Hematopoietic multipotent progenitor cell treated with erythropoietin and hydrocortisone succinate and interleukin-3 and kit ligand, for 4 days (in vitro differentiated cells): ENCODE results near the gene AMFR.
"Not testable (repeated sequence)": the region's sequence is repeated elsewhere in the genome, so short reads cannot be mapped to it uniquely, and the experiment has no call there.

Source experiments
- DNase-seq: peaks from one replicate; pipeline ENCODE4 v3.0.0-alpha.2; 2015

Gene AMFR

DNA sequence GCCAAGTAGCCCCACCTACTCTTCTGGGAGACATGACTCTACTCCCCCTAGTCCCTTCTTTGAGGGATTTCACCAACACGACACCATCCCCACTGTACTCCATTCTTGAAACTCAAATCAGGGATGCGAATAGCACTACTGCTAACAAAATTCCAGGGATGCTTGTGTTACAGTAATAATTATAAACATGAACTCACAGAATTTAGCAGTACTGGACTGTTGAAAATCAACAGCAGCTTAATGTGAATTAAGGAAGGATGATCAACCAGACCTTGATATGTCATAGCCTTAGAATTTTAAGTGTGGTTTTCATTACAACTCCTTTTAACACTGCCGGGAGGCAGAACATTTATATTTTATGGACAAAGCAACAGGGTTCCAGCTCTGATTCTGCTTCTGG lies 37.9 kb downstream of the AMFR start:
- no peak for DNase-seq

DNA sequence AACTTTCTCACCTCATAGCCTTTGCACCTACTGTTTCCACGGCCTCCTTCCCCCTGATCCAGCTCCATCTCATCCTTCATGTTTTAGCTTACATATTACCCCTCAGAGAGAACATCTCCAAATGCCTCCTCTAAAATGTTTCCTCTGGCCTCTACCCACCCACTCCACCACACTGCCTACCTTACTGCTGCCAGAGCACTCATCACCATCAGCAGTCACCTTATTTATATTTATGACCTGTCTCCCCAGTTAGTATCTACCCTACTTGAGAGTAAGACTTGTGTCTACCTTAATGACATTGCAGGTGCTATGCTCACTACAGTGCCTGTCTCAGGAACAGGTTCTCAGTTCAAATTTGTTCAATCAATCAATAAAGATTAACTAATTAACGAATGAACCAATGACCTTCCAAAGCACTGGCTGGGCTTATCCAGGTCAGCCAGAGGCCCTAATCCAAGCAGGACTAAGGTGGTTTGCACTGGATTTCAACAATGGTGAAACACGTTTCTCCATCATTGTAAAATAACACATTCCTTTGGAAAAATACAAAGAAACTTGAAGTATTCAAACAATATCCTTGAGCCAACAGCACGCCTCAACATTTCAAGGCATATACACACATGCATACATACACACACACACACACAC lies 41.1 kb downstream of the AMFR start:
- no peak for DNase-seq

DNA sequence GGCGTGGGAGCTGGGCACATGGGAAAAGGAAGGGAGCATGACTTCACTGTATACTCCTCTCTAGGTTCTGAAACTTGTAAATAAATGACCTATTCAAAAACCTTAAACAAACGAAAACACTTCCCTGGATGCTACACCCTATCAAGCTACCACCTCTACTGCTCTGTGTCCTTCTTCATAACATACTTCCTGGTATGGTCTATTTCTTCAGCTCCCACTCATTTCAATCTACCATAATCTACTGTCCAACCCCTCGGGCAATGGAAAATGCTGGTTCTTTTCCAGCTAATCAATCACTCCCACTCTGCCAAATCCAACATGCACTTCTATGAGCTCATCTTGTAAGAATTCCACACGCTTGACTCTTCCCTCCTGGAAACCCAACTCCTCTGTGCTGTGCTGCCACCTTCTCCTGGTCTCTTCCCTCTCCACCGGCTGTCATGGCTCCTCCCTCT lies 42.4 kb downstream of the AMFR start:
- no peak for DNase-seq

DNA sequence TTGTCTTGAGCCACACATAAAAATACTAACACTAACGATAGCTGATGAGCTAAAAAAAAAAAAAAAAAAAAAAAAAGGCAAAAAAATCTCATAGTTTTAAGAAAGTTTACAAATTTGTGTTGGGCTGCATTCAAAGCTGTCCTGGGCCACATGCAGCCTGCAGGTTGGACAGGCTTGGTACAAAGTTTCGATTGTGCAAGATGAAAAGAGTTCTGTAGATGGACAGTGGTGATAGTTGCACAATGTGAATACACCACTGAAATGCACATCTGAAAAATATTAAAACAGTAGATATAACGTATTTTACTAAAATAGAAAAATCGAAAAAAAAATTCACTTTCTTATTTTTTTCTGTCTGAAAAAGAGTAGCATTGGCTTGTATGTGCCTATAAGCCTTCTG lies 42.9 kb downstream of the AMFR start:
- no peak for DNase-seq

DNA sequence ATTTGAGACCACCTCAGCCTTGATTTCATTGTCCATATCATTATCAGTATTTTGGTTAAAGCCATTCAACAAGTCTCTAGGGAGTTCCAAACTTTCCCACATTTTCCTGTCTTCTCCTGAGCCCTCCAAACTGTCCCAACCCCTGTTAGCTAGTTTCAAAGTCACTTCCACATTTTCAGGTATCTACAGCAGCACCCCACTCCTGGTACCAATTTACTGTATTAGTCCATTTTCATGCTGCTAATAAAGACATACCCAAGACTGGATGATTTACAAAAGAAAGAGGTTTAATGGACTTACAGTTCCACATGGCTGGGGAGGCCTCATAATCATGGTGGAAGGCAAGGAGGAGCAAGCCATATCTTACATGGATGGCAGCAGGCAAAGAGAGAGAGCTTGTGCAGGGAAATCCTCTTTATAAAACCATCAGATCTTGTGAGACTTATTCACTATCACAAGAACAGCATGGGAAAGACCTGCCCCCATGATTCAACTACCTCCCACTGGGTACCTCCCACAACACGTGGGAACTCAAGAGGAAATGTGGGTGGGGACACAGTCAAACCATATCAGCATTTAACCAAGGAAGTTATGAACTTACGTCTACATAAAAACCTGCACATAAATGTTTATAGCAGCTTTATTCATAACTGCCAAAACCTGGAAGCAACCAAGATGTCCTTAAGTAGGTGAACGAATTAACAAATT lies 44.4 kb downstream of the AMFR start:
- DNase-seq: not testable (repeated sequence)

DNA sequence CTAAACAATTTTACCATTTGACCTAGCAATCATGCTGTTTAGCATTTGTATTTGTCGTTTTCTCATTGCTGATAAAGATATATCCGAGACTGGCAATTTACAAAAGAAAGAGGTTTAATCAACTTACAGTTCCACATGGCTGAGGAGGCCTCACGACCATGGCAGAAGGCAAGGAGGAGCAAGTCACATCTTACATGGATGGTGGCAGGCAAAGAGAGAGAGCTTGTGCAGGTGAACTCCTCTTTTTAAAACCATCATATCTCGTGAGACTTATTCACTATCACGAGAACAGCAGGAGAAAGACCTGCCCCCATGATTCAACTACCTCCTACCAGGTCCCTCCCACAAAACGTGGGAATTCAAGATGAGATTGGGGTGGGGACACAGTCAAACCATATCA lies 46.3 kb downstream of the AMFR start:
- DNase-seq: not testable (repeated sequence)

DNA sequence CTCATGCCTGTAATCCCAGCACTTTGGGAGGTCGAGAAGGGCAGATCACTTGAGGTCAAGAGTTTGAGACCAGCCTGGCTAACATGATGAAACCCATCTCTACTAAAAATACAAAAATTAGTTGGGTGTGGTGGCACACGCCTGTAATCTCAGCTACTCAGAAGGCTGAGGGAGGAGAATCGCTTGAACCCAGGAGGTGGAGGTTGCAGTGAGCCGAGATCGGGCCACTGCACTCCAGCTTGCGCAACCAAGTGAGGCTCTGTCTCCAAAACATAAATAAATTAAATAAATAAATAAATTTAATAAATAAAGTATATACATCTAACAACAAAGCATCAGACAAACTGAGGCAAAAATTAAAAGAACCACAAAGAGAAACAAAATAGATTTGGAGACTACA lies 49.6 kb downstream of the AMFR start:
- DNase-seq: not testable (repeated sequence)

DNA sequence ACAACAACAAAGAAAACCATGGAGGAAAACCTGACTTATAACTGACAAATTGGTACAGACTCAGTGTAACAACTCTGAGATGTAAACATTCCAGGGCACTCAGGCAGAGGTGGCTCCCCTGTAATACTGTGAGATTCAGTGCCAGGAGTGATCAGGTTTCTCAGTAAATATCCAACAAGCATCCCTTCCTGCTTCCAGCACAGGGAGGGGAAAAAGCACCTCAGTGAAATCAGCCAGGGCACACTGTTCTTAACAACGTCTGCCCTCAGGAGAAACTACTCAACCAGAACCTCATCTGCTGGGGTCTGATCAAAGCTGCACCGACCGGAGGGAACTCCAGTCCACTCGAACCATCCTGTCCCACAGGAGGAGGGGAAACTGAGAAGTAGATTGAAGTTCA lies 52.3 kb downstream of the AMFR start:
- no peak for DNase-seq

DNA sequence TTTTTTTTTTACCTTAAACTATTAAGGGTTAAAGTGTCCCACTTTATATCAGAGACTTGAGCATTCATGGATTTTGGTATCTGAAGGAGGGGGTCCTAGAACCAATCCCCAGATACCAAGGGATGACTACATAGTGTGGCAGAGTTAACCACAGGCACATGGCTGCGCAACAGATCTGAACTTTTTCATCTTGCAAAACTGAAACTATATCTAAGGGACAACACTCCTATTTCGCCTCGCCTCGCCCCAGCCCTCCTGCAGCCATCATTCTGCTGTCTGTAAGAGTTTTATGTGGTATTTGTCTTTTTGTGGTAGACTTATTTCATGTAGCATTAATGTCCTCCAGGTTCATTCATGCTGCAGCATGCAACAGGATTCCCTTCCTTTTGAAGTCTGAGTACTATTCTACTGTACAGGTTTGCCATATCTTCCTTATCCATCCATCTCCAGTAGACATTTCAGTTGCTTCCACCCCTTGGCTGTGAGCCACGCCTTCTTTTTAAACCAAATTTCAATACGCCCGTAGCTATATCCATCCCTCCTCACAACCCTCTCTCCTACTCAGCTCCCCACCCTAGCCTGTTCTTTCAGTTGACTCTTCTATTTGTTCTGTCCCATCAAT lies 53.2 kb downstream of the AMFR start:
- DNase-seq: peak; percentile 19

DNA sequence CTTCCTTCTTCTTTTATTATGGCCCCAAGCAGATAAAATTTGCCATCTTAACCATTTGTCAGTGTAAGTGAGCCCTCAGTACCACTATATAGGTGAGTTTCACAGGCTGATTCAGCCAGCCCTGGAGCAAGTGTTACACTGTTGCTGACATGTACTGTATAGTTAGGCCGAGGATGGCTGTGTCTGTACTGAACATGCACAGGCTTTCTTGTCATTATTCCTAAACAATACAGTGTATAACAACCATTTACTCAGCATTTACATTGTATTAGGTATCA lies 53.7 kb downstream of the AMFR start:
- DNase-seq: no peak

DNA sequence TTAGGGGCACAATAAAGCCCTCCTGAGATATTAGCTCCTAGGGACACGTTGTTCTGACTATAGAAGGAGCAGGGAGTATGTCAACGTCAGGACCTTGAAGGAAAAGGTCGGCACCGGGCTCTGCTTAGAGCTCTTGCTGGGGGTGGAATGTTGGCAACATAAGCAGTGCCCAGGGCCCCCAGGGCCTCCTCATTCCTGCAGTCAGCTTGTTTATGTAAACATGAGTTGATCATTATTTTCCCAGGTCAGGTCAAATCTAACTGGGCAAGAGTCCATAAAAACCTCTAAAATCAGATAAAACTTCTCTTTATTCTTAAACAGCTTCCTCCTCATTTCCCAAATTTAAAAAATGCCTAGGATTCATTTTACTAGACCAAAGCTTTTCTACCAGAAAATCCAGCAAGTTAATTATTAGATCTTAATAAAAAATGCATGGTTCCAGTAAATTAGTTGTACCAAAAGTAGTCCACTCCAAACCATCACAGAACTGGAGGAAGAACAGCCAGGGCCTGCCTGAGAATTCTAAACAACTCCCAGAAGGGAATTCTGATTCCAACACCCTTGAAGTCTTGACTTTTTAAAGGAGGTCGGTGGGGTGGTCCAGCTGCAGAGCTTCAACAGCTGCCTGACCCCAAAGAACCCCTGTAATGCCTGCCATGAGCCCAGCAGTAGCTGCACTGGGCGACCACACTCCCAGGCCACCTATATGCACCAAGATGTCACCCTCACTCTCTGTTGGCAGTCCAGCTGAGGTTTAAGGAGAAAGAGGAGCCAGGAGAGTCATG lies 54.3 kb downstream of the AMFR start:
- no peak for DNase-seq

DNA sequence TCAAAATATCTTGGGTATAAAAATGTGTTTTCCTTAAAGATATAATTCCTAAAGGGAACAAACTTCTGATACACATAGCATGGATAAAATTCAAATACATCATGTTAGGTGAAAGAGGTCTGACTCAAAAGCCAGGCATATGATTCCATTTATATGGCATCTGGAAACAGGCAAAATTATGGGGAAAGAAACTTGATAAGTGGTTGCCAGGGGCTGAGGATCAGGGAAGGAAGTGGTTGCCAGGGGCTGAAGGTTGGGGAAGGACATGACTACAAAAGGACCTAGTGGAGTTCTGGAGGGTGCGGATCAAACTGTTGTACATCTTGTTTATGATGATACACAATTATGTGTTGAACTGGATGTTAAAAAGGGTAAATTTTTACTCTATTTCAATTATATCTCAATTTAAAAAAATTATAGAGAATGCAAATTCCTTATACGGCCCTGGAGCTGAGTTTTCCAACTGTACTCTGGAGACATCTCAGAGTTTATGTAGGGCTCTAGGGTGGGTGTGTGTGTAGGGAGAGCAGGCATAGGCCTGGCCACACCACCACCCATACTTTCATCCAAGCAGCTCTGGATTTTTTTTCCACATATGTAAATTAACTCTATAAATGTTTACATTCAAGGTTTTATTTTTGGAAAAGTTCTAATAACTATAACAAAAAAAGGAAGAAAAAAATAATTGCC lies 55.0 kb downstream of the AMFR start:
- DNase-seq: no peak

DNA sequence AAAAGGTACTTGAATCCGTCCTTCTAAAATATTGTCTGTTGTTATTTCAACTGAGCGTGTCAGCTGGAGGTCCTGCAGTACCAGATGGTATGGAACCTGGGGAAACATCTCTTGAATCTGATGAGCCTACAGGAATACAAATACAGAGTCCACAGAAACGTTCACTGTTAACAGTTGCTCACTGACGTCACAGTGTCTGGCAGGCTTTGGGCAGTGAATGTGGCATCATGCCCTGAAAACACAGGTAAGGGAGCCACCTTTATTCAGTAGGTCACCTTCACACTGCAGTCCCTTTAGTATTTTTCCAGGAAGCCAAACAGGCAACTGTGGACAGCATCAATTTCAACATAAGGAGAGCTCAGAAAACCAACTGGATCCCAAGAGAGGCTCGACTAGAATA lies 56.1 kb downstream of the AMFR start:
- DNase-seq: no peak

DNA sequence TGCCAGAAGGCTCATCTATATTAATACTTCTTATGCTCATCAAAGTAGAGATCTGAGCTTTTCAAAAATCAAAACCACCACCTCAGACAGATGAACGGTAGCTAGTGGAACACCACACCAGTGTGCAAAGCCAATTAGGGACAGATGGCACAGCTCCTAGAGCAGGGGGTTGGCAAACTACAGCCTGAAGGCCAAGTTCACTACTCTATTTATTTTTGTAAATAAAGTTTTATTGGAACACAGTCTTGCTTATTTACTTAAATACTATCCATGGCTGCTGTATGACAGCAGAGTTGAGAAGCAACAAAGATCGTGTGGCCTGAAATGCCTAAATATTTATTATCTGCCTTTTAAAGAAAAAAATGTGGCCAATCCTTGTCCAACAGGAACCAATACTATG lies 56.8 kb downstream of the AMFR start:
- DNase-seq: no peak

DNA sequence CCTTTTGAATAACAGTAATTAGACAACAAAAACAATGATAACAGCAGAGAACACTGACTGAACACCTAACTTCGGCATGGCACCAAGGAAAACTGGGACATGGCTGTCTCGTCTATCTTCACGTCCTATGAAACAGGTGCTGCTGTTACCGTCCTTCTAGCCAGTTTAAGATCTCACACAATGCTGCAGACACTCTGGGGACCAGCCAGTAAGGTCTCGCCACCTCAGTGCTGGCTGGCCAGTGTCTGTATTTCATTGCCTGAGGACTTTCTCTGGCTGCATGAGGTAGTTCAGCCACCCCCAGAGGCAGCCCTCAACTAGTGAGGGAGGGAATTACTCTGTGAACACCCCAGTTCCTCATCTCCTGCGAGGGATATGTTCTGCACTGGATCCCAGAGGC lies 57.6 kb downstream of the AMFR start:
- no peak for DNase-seq

DNA sequence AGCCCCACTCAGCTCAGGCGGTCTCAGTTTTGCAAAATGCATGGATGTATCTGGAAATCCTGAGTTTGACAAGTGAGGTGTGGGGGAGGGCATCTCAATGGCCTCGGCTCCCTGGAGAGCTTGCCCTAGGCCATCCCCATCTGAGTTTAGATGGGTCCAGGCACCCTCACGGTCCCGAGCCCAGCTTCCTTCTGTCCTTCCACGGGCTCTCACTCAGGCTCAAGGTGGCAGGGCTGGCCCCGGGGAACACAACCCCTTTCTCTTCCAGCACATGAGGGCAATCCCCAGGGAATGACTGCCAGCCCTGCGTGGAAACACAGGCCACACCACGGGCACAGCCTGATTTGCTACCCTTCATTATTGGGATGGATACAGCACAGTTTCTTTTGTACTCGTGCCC lies 58.4 kb downstream of the AMFR start:
- DNase-seq: no peak

DNA sequence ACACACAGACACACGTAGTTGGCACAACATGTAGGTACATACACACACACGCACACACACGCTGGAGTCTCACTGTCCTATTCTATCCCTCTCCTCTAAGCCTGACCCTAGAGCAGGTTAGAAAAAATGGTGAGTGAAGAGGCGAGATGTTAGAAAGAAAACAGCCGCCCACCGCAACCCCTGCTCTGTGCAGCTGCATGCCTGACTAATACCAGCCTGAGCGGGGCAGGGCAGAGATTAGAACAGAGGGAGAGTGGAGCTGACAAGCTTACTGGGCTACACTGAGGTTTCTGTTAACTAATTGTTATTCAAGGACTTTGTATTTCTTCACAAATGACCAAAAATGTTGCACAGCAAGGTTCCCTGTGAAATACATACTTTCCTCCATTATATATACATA lies 59.8 kb downstream of the AMFR start:
- no peak for DNase-seq

DNA sequence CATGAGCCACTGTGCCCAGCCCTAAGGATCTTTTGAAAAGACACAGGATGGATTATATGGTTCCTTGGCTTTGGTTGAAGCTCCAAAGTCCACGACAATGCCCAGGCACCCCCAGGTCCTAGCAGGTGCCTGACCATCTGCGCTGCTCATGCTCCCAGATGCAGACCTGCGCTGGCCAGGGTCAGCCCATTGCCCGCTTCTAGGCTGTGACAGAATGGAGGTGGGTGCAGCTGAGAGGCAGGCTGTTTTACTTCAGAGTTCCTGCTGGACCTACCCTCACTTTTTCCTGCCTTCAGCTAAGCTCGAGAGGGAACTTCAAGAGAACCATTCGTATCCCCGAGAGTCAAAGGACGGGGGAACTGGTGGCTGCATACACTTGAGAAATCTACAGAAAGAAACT lies 60.5 kb downstream of the AMFR start:
- no peak for DNase-seq

DNA sequence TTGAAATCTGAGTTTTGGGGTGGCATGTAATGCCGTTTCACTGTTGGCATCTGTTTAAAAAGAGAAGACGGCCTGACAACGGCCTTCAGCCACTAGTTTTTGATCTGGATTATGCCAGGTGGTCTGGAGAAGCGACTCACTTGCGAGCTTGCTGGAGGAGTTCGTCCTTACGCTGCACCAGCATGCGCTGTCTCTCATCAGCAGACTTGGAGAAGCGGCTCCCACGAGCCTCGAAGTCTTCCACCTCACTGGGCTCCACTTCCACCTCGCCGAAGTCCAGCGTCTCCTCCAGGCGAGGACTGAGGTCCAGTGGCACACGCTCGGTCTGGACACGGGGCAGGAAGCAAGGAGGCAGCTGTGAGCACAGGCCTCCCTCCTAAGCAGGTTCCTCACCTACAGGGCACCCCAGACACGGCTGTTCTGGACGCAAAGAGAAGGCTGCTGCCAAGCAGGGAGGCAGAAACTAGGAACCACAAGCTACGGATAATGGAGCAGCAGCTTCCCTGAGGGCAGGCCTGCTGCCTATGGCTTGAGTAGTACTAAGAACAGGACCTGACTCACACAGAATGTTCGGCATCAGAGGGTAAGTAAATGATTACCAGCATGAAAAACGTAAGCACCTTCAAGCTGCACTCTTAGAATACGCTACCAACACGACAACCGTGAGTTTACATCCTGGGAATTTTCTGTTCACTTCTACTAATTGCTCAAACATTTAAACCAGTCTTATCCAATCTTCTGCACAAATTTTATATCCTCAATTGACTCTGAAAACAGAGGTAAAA lies 61.4 kb downstream of the AMFR start:
- DNase-seq: no peak

DNA sequence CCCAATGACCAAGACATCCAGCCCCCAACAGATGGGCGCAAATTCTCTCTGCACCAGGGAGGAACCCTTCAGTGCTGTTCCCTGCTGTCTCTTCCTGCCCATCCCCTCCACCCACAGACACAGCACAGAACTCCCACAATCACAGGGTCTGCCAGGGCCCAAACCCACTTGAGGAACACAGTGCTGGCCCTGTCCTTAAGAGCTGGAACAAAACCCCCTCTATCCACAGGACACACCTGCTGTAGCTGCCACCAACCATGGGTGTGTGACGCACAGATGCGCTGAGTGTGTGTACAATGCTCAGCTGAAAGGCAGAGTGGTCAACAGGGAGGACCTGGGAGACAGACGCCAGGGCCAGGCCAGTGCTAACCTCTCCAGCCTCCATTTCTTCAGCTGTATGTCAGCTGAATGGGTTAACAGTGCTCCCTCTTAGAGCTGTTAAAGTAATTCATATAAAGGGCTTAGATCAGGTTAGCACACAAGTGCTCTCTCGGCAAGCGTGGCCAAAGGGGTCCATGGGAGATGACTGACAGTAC lies 62.1 kb downstream of the AMFR start:
- DNase-seq: no peak

DNA sequence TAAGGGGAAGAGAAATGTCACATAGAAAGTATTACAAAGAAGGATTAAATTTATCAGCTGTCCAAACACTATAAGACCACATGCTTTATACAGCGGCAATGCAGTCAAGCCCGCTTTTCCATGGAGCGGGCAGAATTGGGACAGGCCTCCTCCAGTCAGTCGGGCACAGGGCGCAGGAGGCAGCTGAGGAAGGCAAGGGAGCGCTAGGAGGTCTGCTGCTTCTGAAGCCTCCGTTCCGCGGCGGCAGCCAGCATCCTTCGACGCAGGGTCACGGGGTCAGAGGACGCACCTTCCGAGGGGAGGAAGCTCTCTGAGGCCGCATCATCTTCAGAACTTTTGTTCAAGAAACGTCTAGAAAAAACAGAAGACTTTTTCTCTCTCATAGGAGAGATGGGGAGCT lies 62.6 kb downstream of the AMFR start:
- no peak for DNase-seq

DNA sequence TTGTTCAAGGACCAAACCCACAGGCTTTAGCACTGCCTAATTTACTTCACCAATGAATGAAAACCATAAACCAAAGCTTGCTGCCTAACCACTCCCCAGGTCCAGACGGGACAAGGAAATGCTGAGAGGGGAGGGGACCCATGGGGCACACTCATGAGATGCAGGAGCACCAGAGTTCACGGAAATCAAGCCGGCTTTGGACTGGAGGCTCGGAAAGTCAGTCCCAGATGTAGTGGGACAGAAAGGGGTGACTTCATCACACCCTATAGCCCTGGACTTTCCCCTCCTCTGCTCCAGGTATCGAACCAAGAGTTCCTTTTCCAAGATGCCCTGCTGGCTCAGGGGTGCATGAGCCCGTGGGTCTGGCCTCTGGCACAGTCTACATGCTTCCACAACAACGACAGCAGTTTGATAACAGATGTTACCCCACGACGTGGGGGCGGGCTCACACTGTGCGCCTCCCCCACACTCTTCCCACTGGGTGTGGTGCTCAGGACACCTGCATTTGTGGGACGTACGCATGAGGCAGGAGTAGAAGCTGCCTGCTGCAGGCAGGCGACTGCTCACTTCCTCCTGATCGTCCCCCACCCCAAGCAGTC lies 63.2 kb downstream of the AMFR start:
- no peak for DNase-seq
